A204.1 (cell line): ENCODE measurements around the gene KLHL22.
"Not testable (repeated sequence)": the region's sequence is repeated elsewhere in the genome, so short reads cannot be mapped to it uniquely, and the experiment has no call there.

Experiments
- FAIRE-seq: peaks from 2 replicates; lab custom pipeline; 2012; peaks lifted over from hg19 to GRCh38; lab: Jason Lieb, UNC

The KLHL22 gene, protein sequence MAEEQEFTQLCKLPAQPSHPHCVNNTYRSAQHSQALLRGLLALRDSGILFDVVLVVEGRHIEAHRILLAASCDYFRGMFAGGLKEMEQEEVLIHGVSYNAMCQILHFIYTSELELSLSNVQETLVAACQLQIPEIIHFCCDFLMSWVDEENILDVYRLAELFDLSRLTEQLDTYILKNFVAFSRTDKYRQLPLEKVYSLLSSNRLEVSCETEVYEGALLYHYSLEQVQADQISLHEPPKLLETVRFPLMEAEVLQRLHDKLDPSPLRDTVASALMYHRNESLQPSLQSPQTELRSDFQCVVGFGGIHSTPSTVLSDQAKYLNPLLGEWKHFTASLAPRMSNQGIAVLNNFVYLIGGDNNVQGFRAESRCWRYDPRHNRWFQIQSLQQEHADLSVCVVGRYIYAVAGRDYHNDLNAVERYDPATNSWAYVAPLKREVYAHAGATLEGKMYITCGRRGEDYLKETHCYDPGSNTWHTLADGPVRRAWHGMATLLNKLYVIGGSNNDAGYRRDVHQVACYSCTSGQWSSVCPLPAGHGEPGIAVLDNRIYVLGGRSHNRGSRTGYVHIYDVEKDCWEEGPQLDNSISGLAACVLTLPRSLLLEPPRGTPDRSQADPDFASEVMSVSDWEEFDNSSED

DNA sequence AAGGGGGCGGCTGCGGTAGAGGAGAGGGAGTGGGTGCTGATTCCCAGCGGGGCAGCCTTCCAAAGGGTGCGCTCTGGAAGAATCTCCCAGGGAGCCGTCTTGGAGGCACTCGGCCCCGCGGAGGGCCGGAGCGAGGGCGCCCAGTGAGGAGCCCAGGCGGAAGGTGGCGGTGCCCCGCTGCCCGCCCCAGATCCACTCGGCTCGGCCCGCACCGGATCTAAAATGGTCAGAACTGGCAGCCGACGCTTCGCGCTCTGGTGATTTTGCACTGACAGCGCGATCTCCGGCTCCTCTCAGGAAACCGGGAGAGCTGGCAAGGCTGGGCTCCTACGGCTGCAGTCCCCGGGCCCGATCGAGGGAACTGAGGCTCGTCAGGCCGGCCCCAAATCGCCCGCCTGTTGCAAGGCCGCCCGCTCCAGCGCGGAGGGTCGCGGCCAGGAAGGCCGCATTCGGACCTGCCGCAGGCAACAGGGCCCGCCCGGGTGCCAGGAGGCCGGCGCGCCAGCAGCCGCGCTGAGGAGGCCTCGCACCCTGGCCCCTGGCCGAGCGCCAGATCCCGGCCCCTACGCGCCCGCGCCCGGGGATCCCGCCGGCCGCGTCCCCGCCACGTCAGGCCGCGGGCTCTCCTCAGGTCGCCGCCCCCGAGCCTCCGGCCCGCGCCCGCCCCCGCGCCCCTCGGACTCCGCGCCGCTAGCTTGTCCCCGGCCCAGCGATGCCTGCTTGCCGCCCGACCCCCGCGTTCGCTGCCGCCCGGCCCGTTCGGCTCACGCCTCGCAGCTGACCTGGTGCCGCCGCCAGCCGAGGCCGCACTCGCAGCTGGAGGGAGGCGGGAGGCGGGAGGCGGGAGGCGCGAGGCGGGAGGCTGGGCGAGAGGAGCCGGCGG lies at the start of gene KLHL22:
KLHL22 (minus strand) TSS at position 818 of the 883 bp plus-strand sequence. CDS start 6,584 bp downstream, outside the sequence.
- no peak for FAIRE-seq

DNA sequence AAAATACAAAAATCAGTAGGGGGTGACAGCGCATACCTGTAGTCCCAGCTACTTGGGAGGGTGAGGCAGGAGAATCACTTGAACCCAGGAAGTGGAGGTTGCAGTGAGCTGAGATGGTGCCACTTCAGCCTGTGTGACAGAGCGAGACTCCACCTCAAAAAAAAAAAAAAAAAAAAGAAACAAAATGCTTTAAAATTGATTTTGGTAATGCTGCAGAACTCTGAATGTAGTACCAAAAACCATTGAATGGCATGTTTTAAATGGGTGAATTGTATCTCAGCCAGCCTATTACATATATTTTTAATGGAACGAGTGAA lies 49.7 kb upstream of the KLHL22 start:
- FAIRE-seq = not testable (repeated sequence)

DNA sequence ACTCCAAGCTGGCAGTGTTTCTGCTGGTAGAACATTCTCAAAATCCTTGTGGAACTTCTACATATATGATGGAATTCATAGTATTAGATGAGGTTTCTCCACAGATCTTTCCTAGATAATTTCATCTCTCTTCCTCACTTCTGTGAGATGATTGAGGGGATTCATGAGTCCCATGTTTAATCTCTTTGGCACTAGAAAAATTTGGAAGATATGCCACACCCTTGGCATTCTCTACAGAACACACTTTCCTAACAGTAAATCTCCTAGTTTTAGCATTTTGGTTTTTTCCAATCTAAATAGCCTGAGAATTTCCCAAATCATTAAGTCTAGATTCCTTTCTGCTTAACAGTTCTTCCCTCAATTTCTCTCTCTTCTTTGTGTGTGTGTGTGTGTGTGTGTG lies 47.1 kb upstream of the KLHL22 start:
- FAIRE-seq = no peak

GRCh38 chr22:20542055-20542454 lies 46.5 kb upstream of the KLHL22 start:
- FAIRE-seq = no peak

DNA sequence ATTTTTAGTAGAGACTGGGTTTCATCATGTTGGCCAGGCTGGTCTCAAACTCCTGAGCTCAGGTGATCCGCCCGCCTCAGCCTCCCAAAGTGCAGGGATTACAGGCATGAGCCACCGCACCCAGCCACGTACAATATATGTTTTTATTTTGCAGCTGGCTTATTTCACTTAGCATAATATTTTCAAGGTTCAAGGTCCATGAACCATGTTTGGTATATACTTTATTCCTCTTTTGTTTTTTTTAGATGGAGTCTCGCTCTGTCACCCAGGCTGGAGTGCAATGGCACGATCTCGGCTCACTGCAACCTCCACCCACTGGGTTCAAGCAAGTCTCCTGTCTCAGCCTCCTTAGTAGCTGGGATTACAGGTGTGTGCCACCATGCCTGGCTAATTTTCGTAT lies 43.3 kb upstream of the KLHL22 start:
- FAIRE-seq = not testable (repeated sequence)

DNA sequence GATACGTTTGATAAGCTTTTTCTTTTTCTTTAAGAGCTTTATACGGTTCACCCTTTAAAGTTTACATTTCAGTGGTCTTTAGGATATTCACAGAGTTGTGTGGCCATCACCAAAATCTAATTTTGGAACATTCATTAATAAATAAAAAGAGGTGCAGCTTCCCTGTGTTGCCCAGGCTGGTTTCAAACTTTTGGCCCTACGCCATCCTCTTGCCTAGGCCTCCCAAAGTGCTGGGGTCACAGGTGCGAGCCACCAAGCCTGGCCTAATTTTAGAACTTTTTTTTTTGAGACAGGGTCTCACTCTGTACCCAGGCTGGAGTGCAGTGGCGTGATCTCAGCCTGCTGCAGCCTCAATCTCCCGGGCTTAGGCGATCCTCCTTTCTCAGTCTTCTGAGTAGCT lies 42.4 kb upstream of the KLHL22 start:
- FAIRE-seq = no peak

DNA sequence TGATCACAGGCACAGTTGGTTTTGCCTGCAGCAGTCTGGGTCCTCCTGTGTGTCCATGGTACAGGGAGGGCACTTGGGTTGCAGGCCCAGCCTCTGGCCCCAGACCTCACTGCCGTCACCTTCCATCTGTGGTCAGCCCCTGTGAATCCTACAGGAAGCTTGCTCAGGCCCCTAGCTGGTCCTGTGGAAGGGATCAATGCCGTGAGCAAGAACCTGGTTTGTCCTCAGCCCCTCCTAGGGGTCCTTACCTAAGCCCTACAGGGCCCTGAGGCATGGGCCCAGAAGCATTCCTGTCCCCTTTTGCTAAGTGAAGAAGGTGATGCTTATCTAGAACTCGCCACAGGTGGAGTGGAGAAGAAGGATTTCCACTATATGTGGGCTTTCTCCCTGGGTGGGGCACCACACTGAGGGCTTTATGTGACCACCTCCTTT lies 41.7 kb upstream of the KLHL22 start:
- no peak for FAIRE-seq

- no peak for FAIRE-seq
Measured at GRCh38 chr22:20536590-20537324, 41.2 kb upstream of the KLHL22 start.

DNA sequence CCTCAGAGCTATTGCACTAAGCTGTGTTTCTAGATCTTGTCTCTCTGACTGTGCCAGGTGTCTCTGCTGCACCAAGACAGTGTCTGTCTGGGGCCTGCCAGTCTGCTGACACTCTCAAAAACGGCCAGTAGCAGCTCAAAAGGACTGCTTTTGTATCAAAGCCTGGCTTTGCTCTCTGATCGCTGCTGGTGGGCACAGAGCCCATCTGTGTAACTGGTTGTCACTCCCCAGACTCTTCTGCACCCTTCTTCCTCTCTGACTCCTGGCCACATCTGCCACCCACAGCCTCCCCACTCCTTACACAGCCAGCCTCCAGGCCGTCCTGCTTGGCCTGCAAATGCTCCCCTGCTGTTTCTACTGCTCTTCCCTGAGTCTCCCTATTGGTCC lies 38.3 kb upstream of the KLHL22 start:
- no peak for FAIRE-seq

DNA sequence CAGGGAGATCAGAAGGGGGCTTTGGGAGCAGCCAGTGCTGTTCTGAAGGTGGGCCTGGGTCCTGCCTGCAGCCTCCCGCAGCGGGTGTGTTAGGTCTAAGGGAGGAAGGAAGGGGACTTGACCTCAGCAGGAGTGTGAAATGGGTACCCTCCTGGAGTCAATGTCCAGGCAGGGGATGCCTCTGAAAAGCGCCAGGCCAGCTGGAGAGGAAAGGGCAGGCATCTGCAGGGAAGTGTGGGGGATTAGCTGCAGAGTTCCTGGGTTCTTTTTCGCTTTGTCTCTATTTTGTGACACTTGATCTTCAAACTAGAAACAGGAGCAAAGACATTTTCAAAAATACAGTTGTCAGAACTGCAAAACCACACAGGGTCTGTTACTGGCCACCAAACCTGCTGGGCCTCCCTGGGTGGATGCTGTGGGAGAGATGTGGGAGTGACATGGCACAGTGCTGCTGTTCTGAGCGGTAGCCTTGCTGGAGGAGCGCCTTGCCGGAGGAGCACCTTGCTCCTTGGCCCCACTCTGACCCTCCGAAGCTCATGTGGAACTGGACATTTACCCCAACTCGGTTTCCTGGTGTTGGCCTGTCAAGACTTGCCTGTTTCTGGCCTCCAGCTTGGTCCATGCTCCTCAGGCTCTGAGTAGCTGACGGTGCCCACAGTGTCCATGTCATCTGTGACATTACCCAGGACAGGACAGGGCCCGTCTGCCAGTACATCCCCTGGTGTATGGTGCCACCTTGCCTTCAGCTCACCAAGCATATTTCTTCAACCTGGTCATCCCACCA lies 37.7 kb upstream of the KLHL22 start:
- FAIRE-seq = no peak

DNA sequence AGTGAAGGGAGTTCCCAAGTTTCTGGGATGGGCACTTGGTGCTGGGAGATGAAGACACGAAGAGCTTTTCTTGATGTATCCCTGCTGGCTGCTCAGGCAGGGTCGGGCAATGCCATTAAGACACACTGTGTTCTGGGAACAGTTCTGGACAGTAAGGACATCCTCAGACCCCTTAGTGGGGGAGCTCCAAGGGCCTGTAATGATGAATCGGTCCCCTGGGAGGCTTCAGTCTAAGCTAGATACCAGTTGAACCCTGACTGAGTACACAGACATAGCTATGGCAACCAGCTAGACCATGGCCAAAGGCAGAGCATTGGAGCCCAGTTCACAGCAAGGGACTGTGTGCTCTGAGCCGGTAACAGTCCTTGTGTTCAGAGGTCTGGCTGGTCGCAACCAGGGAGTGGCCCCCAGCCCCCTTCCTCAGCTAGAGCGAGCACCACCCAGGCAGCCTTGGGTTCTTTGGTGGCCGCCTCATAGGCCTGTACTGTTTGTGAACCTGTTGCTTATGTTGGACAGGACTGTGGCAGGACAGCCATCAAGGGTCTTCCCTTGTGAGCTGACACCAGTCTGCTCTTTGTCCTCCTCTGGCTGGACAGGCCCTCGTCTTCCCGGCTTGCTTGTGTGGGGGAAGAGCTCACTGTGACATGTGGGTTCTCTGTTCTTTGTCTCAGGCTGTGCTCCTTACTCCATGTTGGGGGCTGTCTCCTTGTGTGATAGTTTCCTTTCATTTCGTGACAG lies 36.8 kb upstream of the KLHL22 start:
- no peak for FAIRE-seq

DNA sequence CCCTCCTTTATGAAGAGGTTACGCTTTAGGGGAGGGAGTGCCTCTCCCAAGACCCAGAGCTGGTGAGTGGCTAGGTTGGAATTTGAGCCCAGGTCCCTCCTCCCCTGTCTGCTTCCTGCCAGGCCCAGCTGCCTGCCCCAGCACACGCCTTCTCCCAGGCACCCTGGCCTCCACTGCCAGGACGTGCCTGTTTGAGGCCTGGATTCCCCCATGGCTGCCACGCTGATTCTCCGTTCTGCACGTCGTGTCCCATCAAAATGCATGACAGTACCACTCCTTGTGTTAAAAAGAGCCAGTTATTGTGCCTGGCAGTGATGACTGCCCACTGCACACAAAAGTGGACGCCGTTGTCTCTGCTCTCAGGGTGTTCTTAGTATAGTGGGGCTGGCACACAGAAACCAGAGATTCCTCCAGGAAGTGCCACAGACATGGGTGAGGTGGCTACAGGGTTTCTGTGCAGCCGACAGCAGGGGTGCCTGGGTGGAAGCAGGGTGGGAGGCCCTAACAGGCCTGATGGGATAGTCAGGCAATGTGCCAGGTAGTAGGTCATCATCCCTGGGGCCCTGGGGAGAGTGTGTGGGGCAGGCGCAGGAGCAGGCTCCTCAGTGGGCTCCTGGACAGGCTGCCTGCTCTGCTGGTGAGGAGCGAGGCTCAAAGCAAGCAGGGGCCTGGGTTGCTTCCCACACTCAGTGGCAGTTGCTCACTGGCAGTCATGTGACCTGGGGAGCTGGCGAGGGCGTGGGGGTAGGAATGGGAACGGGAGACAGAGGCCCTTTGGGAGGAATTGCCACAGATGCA lies 36.0 kb upstream of the KLHL22 start:
- no peak for FAIRE-seq

DNA sequence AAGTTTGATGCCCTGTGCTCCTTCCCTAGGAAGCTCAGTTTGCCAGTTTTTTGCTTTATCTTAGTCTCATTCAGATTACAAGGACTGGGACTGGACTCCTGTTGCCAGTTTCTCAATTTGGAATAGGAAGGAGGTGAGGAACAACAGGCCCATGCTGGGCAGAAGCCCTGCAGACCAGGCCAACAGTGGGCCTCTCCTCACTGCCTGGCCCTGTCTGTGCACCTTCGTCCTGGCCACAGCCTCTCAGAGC lies 35.5 kb upstream of the KLHL22 start:
- FAIRE-seq = no peak

DNA sequence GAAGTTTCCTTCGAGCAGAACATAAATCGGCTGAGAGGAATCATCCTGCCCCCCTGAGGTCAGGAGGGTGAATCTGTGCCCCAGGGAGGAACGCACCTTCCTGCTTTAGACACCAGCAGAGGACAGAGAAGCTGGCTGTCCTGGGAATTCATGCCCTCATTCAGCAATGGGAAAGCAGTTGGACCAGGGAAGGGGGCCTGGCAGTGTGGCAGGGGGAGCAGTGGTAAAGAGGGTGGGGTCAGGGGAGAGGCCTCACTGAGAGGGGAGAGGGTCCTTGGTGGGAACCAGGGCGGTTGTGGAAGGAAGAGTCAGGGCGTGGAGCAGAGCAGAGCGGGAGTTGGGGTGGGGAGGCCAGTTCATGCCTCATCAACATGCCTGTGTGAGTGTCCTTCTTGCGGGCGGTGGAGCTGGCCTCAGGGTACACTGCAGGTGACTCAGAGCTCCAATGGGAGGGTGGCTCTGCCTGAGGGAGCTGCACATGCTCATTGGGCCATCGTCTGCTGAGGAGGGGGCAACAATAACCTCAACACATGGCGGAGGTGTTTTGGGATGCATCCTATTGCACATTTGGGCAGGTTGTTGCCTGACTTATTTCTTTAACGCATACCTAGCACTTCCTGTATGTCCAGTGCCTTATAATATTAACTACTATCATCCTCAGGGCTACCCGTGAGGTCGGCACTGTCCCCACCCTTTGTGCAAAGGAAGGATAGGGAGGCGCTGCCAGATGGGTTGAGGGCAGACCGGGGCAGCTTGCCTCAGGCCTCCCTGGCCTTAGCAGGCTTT lies 35.0 kb upstream of the KLHL22 start:
- FAIRE-seq = no peak

DNA sequence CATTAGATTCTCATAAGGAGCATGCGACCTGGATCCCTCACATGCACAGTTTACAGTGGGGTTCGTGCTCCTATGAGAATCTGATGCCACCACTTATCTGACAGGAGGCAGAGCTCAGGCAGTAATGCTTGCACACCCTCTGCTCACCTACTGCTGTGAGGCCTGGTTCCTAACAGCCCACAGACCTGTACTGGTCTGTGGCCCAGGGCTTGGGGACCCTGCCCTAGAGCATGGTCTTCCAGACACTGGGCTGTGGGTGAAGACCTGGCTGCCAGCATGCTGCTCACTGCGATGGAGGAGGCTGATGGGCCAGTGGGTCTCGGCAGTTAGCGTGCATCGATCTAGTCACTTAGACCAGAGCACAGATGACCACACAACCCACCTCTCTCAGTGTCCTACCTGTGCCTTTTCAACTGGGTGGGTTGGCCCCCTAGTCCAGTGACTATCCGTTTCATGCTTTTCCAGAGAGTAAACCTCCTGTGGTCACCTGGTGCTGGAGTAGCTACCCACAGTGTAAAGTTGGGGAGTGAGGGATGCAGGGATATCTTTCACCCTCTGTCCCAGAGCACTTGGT lies 32.9 kb upstream of the KLHL22 start:
- FAIRE-seq = no peak

GRCh38 chr22:20526628-20527355 lies 31.2 kb upstream of the KLHL22 start:
- no peak for FAIRE-seq

DNA sequence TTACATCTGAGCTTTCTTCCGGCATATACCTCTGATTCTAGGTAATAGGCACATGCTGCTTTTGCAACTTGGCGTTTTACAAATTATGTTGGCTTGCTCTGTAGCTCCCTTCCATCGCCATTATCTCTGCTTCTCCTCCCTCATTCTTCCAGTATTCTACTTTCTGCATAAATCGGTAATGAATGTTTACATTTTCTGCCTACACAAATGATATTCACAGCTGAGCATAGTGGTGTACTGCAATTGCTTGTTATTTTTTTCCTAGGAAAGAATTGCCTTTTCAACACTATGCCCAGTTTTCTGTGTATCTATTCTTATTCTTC lies 30.7 kb upstream of the KLHL22 start:
- no peak for FAIRE-seq

DNA sequence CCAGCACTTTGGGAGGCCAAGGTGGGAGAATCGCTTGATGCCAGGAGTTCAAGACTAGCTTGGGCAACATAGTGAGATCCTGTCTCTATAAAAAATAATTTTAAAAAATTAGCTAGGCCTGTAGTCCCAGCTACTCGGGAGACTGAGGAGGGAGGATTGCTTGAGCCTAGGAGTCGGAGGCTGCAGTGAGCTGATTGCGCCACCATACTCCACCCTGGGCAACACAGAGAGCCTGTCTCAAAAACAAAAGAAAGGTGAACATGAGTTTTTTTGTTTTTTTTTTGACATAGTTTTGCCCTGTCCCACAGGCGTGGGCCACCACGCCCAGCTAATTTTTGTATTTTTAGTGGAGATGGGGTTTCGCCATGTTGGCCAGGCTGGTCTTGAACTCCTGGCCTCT lies 29.5 kb upstream of the KLHL22 start:
- no peak for FAIRE-seq
